Aorta (tissue), 5 donors: ENCODE data around the gene ALDH2. TPM values are rescaled to one million over a fixed set of nuclear protein-coding genes. Genes with fewer than 3 reads are reported as not detected.
"Not testable (repeated sequence)": the region's sequence is repeated elsewhere in the genome, so short reads cannot be mapped to it uniquely, and the experiment has no call there.

Experiments used
- ATAC-seq: fragments of 200-7000 bp; cut with Tn5 transposase; one replicate; pipeline ENCODE4 v1.9.1; 2022; ENCODE audit warnings: moderate library complexity; ENCODE audit not compliant: low FRiP score
- DNase-seq, 2 donors: peaks; one replicate each; pipeline ENCODE4 v3.0.0-alpha.2; 2020
- H3K27ac ChIP-seq, 2 donors: one replicate each; pipeline ENCODE4 v1.5.1; 2013; ENCODE audit warnings: low read length in 2 of 2, mild to moderate bottlenecking in 2 of 2, moderate library complexity in 2 of 2, control low read depth in 1 of 2, inconsistent platforms in 1 of 2, low read depth in 1 of 2
- H3K27me3 ChIP-seq, 2 donors: one replicate each; pipeline ENCODE4 v1.6.1; 2013; ENCODE audit warnings: control low read depth in 1 of 2, low read length in 1 of 2, mild to moderate bottlenecking in 1 of 2, moderate library complexity in 1 of 2; ENCODE audit not compliant: insufficient read depth in 2 of 2, control insufficient read depth in 1 of 2
- H3K36me3 ChIP-seq, 2 donors: one replicate each; pipeline ENCODE4 v1.6.1; 2013; ENCODE audit warnings: control low read depth in 1 of 2, low read length in 1 of 2, mild to moderate bottlenecking in 1 of 2; ENCODE audit not compliant: insufficient read depth in 2 of 2, control insufficient read depth in 1 of 2
- H3K4me1 ChIP-seq, 2 donors: one replicate each; pipeline ENCODE4 v1.6.1; 2013; ENCODE audit warnings: low read length in 2 of 2, control low read depth in 1 of 2, mild to moderate bottlenecking in 1 of 2, moderate library complexity in 1 of 2; ENCODE audit not compliant: insufficient read depth in 2 of 2, control insufficient read depth in 1 of 2
- H3K4me3 ChIP-seq, 2 donors: one replicate each; pipeline ENCODE4 v1.5.1; 2013; ENCODE audit warnings: low read length in 2 of 2, control low read depth in 1 of 2, mild to moderate bottlenecking in 1 of 2
- H3K9me3 ChIP-seq: one replicate; pipeline ENCODE4 v1.6.1; 2013; ENCODE audit warnings: mild to moderate bottlenecking, low read length; ENCODE audit not compliant: control insufficient read depth
- WGBS, 2 donors: extraction: QIAGEN DNeasy Blood & Tissue Kit; methylation state at CpG; one replicate each; pipeline ENCODE4 v1.1.7; 2013; 5-methylcytosine and 5-hydroxymethylcytosine counted together
- intact Hi-C, 2 donors: fragments of 100-400 bp; cut with DNase I; formaldehyde crosslinking; loops; one replicate each; pipeline versions ENCODE4 v1.14.2 to v1.15.0; 2022
- polyA plus RNA-seq, 2 donors: library from polyadenylated mRNA; stranded (reverse); fragments of 200-250 nt; gene quantifications; one replicate each; pipeline ENCODE4 v1.2.3, GENCODE V29; 2013
- total RNA-seq, 2 donors: library from RNA; stranded (reverse); fragmentation: NEBNext Ultra II Directional; extraction: Animal tissue kit (Norgen Biotek cat#: 25700); gene quantifications; one replicate each; pipeline ENCODE4 v1.2.1, GENCODE V29; 2021
- donor health status: healthy with polysubstance abuse.
- donor health status: Bipolar disorder and iron deficiency.
- donor health status: DM: no; HTN: no; CAD: no.
- donor health status: DM: no; HTN: no; CAD: no.
- donor health status: DM: yes; HTN: yes; CAD: no.

ALDH2 gene
- total and polyA plus RNA-seq, 4 donors = 91.2 to 135 (median 124) TPM

- no peaks in the 10 kb centered on the region for H3K36me3 ChIP-seq
- no peak overlapping the region for H3K27ac ChIP-seq
These were observed 10.5 kb upstream of the ALDH2 start for GRCh38 chr12:111756196-111756595.

DNA sequence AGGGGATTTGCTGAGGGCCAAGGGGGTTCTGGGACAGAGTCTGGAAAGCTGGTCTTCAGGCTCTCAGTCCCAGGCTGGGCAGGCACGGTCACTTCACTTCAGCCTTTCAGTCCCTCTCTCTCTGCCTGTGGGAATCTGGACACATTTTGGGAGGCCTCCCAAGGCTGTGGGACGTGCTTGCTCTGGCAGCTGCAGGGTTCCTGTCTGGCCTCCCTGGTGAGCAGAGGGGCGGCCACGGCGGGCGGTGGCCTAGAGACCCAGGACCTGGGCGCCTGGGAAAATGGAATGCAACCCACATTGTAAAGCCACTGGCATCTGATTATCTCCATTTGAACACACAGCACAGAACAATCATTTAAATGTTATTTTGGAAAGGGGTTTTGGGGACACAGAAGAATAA, 10.1 kb upstream of the ALDH2 start:
- H3K4me1 ChIP-seq = peaks cover 0 to 2% of the 10 kb centered on the region in 2 donors
- WGBS, 2 donors = 18 to 21% methylated on average over 7 of the region's 7 CpGs
- H3K27me3 ChIP-seq = no peaks in the 10 kb centered on the region
- H3K9me3 ChIP-seq = no peaks in the 10 kb centered on the region
- H3K36me3 ChIP-seq = no peaks in the 10 kb centered on the region
- peak overlapping the region in 1 of 2 donors; percentile 49 for H3K27ac ChIP-seq
- DNase-seq (no peak), ATAC-seq (no peak)
- no peak overlapping the region for H3K4me3 ChIP-seq
- intact Hi-C loops = no loop called here

More at GRCh38 chr12:111756196-111756595, 10.5 kb upstream of the ALDH2 start:
- H3K4me1 ChIP-seq = peaks cover 0 to 2% of the 10 kb centered on the region in 2 donors
- intact Hi-C loops = no loop called here
- H3K27me3 ChIP-seq = no peaks in the 10 kb centered on the region
- 50 to 57% methylated on average over 15 of the region's 15 CpGs for WGBS, 2 donors
- no peak overlapping the region for H3K4me3 ChIP-seq
- no peaks in the 10 kb centered on the region for H3K9me3 ChIP-seq
- DNase-seq (no peak), ATAC-seq (no peak)

DNA sequence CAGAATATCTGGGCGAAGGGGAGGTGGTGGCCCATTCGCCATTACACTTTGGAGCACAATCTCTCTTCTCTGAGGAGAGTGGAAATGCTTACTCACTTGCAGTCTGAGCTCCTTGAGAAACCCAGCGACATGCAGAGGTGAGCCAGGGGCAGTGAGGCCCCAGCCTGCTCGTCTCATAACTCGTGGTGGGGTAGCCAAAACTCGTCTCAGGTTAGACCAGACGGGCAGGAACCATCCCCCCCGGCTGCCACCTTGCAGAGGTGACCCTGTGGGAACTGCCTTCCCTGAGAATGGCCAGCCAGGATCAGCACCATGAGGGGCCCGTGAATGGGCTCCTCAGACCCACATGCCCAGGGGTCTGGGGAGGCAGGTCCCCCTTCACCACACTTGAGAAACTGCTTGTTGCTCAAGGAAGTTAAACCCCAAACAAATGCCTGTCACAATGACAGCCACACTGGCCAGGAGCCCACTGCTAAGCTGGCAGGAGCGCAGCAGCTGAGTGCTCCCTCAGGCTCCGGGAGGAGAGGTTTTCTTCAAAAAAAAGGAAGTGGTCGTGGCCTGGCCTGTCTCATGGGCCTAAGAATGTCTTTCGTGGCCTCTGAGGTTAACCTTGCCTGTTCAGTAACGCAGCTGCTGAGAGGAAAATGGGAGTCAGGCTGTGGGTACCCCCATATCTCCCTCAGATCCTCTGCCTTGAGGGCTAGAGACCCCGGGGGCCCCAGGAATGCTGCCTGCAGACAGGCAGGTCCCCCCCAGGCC, 9.2 kb upstream of the ALDH2 start:
- WGBS, 2 donors = 26 to 32% methylated on average over 15 of the region's 15 CpGs
- H3K4me1 ChIP-seq = peaks cover 0 to 2% of the 10 kb centered on the region in 2 donors
- no peaks in the 10 kb centered on the region for H3K9me3 ChIP-seq
- H3K4me3 ChIP-seq = no peak overlapping the region
- H3K27ac ChIP-seq = peak overlapping the region in 1 of 2 donors; percentile 49
- ATAC-seq (no peak), DNase-seq (peak; percentile 82 to 88)
- H3K27me3 ChIP-seq = no peaks in the 10 kb centered on the region
- intact Hi-C loops = no loop called here
- H3K36me3 ChIP-seq = no peaks in the 10 kb centered on the region

GRCh38 chr12:111758120-111758561, 8.6 kb upstream of the ALDH2 start:
- Histone ChIP-seq H3K36me3 (no peaks in the 10 kb centered on the region), H3K9me3 (no peaks in the 10 kb centered on the region), H3K4me1 (peaks cover 0 to 2% of the 10 kb centered on the region in 2 donors), H3K27ac (no peak overlapping the region), H3K27me3 (no peaks in the 10 kb centered on the region), H3K4me3 (no peak overlapping the region)
- peak; percentile 20 for ATAC-seq
- 23 to 28% methylated on average over 9 of the region's 9 CpGs for WGBS, 2 donors
- no peak for DNase-seq
- intact Hi-C loops = no loop called here

- H3K27ac ChIP-seq = no peak overlapping the region
- 94 to 96% methylated on average over 7 of the region's 7 CpGs for WGBS, 2 donors
- DNase-seq (no peak), ATAC-seq (no peak)
- H3K9me3 ChIP-seq = no peaks in the 10 kb centered on the region
- H3K36me3 ChIP-seq = no peaks in the 10 kb centered on the region
- H3K4me3 ChIP-seq = no peak overlapping the region
- no peaks in the 10 kb centered on the region for H3K27me3 ChIP-seq
- H3K4me1 ChIP-seq = peaks cover 0 to 2% of the 10 kb centered on the region in 2 donors
- intact Hi-C loops = no loop called here
These were observed 7.5 kb upstream of the ALDH2 start for GRCh38 chr12:111759271-111759670.

- Histone ChIP-seq H3K4me3 (no peak overlapping the region), H3K9me3 (no peaks in the 10 kb centered on the region), H3K36me3 (no peaks in the 10 kb centered on the region), H3K27ac (no peak overlapping the region), H3K4me1 (peaks cover 0 to 2% of the 10 kb centered on the region in 2 donors), H3K27me3 (no peaks in the 10 kb centered on the region)
- ATAC-seq (no peak), DNase-seq (no peak)
- 92 to 93% methylated on average over 9 of the region's 9 CpGs for WGBS, 2 donors
- intact Hi-C loops = no loop called here
These were observed 6.7 kb upstream of the ALDH2 start for GRCh38 chr12:111759991-111760390.

GRCh38 chr12:111761099-111761498, 5.6 kb upstream of the ALDH2 start:
- Histone ChIP-seq H3K27ac (no peak overlapping the region), H3K9me3 (no peaks in the 10 kb centered on the region), H3K36me3 (no peaks in the 10 kb centered on the region), H3K4me1 (peaks cover 0 to 2% of the 10 kb centered on the region in 2 donors), H3K27me3 (no peaks in the 10 kb centered on the region), H3K4me3 (no peak overlapping the region)
- ATAC-seq (no peak), DNase-seq (no peak)
- intact Hi-C loops = no loop called here
- WGBS, 2 donors = 79 to 84% methylated on average over 5 of the region's 5 CpGs

DNA sequence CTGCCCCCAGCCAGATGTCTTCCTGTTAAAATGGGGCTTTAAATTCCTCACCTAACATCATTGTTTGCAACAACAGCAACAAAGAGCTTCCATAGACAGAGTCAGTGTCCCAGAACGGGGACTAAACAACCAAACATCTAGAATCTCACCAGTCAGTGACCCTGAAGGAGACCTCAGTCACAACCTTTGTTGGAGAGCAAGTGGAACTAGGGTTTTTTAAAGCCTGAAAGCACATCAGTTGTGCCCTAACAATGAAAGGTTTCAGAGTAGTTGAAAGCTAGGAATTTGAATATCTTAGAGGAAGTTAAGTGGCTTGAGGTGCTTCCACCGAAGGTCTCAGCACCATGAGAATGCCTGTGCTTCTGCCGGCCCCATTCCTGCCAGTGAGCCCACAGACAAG, 5.0 kb upstream of the ALDH2 start:
- intact Hi-C loops = no loop called here
- H3K27me3 ChIP-seq = no peaks in the 10 kb centered on the region
- H3K4me3 ChIP-seq = no peak overlapping the region
- 71 to 74% methylated on average over 3 of the region's 3 CpGs for WGBS, 2 donors
- no peaks in the 10 kb centered on the region for H3K36me3 ChIP-seq
- H3K4me1 ChIP-seq = peaks cover 0 to 2% of the 10 kb centered on the region in 2 donors
- no peaks in the 10 kb centered on the region for H3K9me3 ChIP-seq
- no peak for DNase-seq
- ATAC-seq = no peak
- no peak overlapping the region for H3K27ac ChIP-seq

DNA sequence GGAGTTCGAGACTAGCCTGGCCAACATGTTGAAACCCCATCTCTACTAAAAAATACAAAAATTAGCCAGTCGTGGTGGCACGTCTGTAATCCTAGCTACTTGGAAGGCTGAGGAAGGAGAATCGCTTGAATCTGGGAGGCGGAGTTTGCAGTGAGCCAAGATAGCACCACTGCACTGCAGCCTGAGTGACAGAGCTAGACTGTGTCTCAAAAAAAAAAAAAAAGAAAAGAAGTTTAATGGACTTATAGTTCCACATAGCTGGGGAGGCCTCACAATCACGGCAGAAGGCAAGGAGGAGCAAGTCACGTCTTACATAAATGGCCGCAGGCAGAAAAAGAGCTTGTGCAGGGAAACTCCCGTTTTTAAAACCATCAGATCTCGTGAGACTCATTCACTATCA, 3.2 kb upstream of the ALDH2 start:
- intact Hi-C loops, DNase-seq, H3K4me3 ChIP-seq, ATAC-seq, H3K27ac ChIP-seq, H3K9me3 ChIP-seq, H3K4me1 ChIP-seq, H3K27me3 ChIP-seq, H3K36me3 ChIP-seq: not testable (repeated sequence)
- 56 to 59% methylated on average over 10 of the region's 10 CpGs for WGBS, 2 donors
